Esophagus muscularis mucosa (tissue), 4 donors: Measurements from ENCODE around the gene OLFM2. TPM values are rescaled to one million over a fixed set of nuclear protein-coding genes. Genes with fewer than 3 reads are reported as not detected.

ENCODE experiments used
- DNase-seq: peaks from one replicate; pipeline ENCODE4 v3.0.0-alpha.2; 2017; ENCODE audit errors: extremely low spot score
- H3K27ac ChIP-seq, 4 donors: fragments of 200-600 bp; sonication (generic); replicated peaks in 1 of 4; 1 replicate in 3 of 4; 2 replicates in 1 of 4; pipeline ENCODE4 v1.5.1; 2016 to 2019; ENCODE audit warnings: mild to moderate bottlenecking in 1 of 4
- H3K27me3 ChIP-seq, 4 donors: fragments of 200-600 bp; sonication (generic); one replicate each; pipeline versions ENCODE4 v1.5.1 to v1.6.0; 2016 to 2019
- H3K36me3 ChIP-seq, 4 donors: fragments of 200-600 bp; sonication (generic); one replicate each; pipeline ENCODE4 v1.5.1; 2016 to 2019
- H3K4me1 ChIP-seq, 4 donors: fragments of 200-600 bp; sonication (generic); one replicate each; pipeline ENCODE4 v1.5.1; 2016 to 2019
- H3K4me3 ChIP-seq, 4 donors: fragments of 200-600 bp; sonication (generic); 1 replicate in 2 of 4; 2 replicates in 2 of 4; pipeline ENCODE4 v1.5.1; 2016 to 2019; ENCODE audit warnings: mild to moderate bottlenecking in 4 of 4, moderate library complexity in 1 of 4
- H3K9me3 ChIP-seq, 4 donors: fragments of 200-600 bp; sonication (generic); 1 replicate in 3 of 4; 2 replicates in 1 of 4; pipeline ENCODE4 v1.5.1; 2016 to 2019
- CTCF ChIP-seq, 3 experiments: fragments of 200-600 bp in 2 of 3; fragments of 450-650 bp in 1 of 3; sonication (generic) in 2 of 3; IDR thresholded peaks; one replicate each; pipeline ENCODE4 v1.5.1; 2017 to 2019; ENCODE audit warnings: antibody characterized with exemption in 3 of 3, mild to moderate bottlenecking in 2 of 3, moderate library complexity in 1 of 3
- EP300 ChIP-seq: sonication (generic); formaldehyde crosslinking; IDR thresholded peaks from one replicate; pipeline ENCODE4 v1.6.1; 2017; ENCODE audit warnings: antibody characterized with exemption
- POLR2A ChIP-seq: fragments of 450-650 bp; IDR thresholded peaks from one replicate; pipeline ENCODE4 v1.6.1; 2017; ENCODE audit warnings: antibody characterized with exemption, moderate library complexity, mild to moderate bottlenecking, low read depth
- POLR2AphosphoS5 ChIP-seq, 2 donors: sonication (generic); formaldehyde crosslinking; IDR thresholded peaks; one replicate each; pipeline ENCODE4 v1.6.1; 2017; ENCODE audit warnings: antibody characterized with exemption in 2 of 2
- WGBS: methylation state at CpG from one replicate; pipeline ENCODE4 v1.1.5; 2018; 5-methylcytosine and 5-hydroxymethylcytosine counted together
- intact Hi-C: fragments of 100-400 bp; cut with DNase I; formaldehyde crosslinking; loops from one replicate; pipeline ENCODE4 v1.15.1; 2023
- total RNA-seq, 4 donors: library from RNA; depleted of rRNA; stranded (reverse); fragments of >200 nt; gene quantifications; one replicate each; pipeline versions ENCODE4 v1.1.0 to v1.2.1, GENCODE V29; 2016

OLFM2 gene
- total RNA-seq, 4 donors from 2014 or later = 3.6 to 17.1 (median 11.6) TPM

- intact Hi-C loops = no loop called here
- 48% methylated on average over 12 of the region's 16 CpGs for WGBS
- Histone ChIP-seq H3K9me3 (no peaks in the 10 kb centered on the region), H3K27ac (no peak overlapping the region), H3K4me3 (no peak overlapping the region), H3K27me3 (peaks cover 0 to 78% (median 0%) of the 10 kb centered on the region in 4 donors), H3K4me1 (no peaks in the 10 kb centered on the region), H3K36me3 (no peaks in the 10 kb centered on the region)
- no peak for DNase-seq
- TF ChIP-seq CTCF (IDR thresholded peaks at IDR 0.05) (no peak), POLR2A (no peak), EP300 (no peak), POLR2AphosphoS5 (IDR thresholded peaks at IDR 0.05) (no peak)
These were observed 29.7 kb downstream of the OLFM2 start for GRCh38 chr19:9906475-9907087.

- DNase-seq = no peak
- H3K4me3 ChIP-seq = no peak overlapping the region
- WGBS = 88% methylated on average over 5 of the region's 5 CpGs
- H3K36me3 ChIP-seq = no peaks in the 10 kb centered on the region
- H3K4me1 ChIP-seq = no peaks in the 10 kb centered on the region
- H3K27me3 ChIP-seq = peaks cover 0 to 64% (median 0%) of the 10 kb centered on the region in 4 donors
- intact Hi-C loops = no loop called here
- TF ChIP-seq EP300 (no peak), CTCF (IDR thresholded peaks at IDR 0.05) (no peak), POLR2AphosphoS5 (IDR thresholded peaks at IDR 0.05) (no peak), POLR2A (no peak)
- no peak overlapping the region for H3K27ac ChIP-seq
- no peaks in the 10 kb centered on the region for H3K9me3 ChIP-seq
These were observed 33.0 kb downstream of the OLFM2 start for GRCh38 chr19:9903336-9903735.

GRCh38 chr19:9901642-9902041 lies 34.7 kb downstream of the OLFM2 start:
- Histone ChIP-seq H3K4me1 (no peaks in the 10 kb centered on the region), H3K9me3 (no peaks in the 10 kb centered on the region), H3K36me3 (no peaks in the 10 kb centered on the region), H3K27ac (no peak overlapping the region), H3K27me3 (peaks cover 0 to 58% (median 0%) of the 10 kb centered on the region in 4 donors), H3K4me3 (no peak overlapping the region)
- no peak for TF ChIP-seq POLR2AphosphoS5 (IDR thresholded peaks at IDR 0.05)
- TF ChIP-seq EP300 = no peak
- no peak for TF ChIP-seq CTCF (IDR thresholded peaks at IDR 0.05)
- no peak for TF ChIP-seq POLR2A
- WGBS = 72% methylated on average over 5 of the region's 5 CpGs
- no peak for DNase-seq
- intact Hi-C loops = no loop called here

GRCh38 chr19:9901020-9901419 lies 35.3 kb downstream of the OLFM2 start:
- TF ChIP-seq CTCF (IDR thresholded peaks at IDR 0.05) = no peak
- Histone ChIP-seq H3K4me3 (no peak overlapping the region), H3K4me1 (no peaks in the 10 kb centered on the region), H3K36me3 (no peaks in the 10 kb centered on the region), H3K27me3 (peaks cover 0 to 57% (median 0%) of the 10 kb centered on the region in 4 donors), H3K27ac (no peak overlapping the region), H3K9me3 (no peaks in the 10 kb centered on the region)
- intact Hi-C loops = no loop called here
- WGBS = 68% methylated on average over 5 of the region's 5 CpGs
- no peak for DNase-seq
